AG04449 (cell line): Measurements from ENCODE around the gene VMO1.

Experiments used
- CTCF ChIA-PET: fragments of 350-600 bp; formaldehyde crosslinking; extraction: SDS; loops from one replicate; lab custom pipeline; 2021; ENCODE audit warnings: antibody characterized with exemption; lab: Yijun Ruan, JAX
- POLR2A ChIA-PET: fragments of 400-600, 350-600 bp; formaldehyde crosslinking; extraction: SDS; loops from one replicate; lab custom pipeline; 2020; ENCODE audit warnings: antibody characterized with exemption, inconsistent platforms; lab: Yijun Ruan, JAX
- DNase-seq: peaks from one replicate; pipeline ENCODE4 v3.0.0-alpha.2; 2010; ENCODE audit warnings: low read depth, low spot score
- H3K4me3 ChIP-seq: 2 replicates; pipeline ENCODE4 v1.5.1; 2011; ENCODE audit warnings: low read depth, mild to moderate bottlenecking, control low read depth, low read length
- CTCF ChIP-seq: IDR thresholded peaks from one replicate; pipeline ENCODE4 v1.5.1; 2011; ENCODE audit warnings: mild to moderate bottlenecking, moderate library complexity, low read length, control low read depth, inconsistent platforms; ENCODE audit not compliant: insufficient read depth; ENCODE audit errors: missing control alignments

Gene VMO1

DNA sequence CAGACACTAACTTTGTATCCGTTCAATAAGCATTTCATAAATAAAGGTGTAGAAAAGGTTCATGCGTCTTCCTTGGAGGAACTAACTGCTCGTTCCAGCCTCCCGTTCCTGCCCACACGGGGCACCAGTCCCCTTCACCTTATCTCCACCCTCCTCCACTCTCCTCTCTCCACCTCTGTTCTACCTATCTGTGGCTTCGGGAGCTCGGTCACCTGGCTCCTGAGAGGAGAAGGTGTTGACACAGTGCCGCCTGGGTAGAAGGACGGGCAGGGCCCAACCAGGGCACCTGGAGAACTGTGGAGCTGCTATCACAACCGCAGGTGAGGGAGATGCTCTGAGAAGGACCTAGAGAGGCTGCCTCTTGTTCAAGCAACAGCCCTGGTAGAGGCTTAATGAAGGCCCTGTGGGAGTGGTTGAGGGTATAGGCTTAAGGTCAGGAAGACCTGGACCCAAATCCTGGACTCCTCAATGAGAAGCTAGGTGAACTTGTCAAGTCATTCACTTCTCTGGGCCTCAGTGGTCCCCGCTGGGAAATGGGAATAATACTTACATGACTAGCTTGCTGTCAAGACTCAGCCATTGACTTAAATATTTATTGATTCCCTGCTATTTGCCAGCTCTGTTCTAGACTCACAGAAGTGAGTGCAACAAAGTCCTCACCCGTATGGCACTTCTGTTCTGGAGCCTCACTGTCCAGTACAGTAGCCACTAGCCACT lies 37.4 kb upstream of the VMO1 start:
- POLR2A ChIA-PET, result interaction anchor here (0.9 kb wide), 1 partner anchor 14 kb away, joined by 3 read pairs; no protein-coding TSS in a partner anchor
- CTCF ChIA-PET, result no interaction called here
- no peak for DNase-seq

DNA sequence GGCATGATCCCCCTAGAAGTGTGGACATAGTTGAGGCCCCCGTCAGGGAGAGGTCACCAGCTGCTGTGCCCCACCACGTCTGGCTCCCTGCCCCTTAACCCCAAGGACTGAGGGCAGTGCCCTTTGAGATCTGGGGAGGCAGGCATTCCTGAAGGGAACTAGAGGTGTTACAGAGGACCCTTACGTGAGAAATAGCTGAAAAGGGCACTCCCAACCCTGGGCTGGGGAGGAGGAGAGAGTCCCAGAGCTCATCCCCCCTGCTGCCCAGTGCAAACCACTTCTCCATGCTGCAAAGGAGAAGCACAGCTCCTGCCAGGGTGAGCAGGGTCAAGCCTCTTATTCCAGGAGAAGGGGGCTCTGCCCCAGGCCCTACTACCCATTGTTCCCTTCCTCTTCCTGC lies 36.7 kb upstream of the VMO1 start:
- POLR2A ChIA-PET, result no interaction called here

More for the DNA sequence above, 37.4 kb upstream of the VMO1 start:
- TF ChIP-seq CTCF, result no peak
- H3K4me3 ChIP-seq, result no peak overlapping the region

GRCh38 chr17:4818276-4818675 lies 32.1 kb upstream of the VMO1 start:
- CTCF ChIA-PET, result interaction anchor here (1.8 kb wide), 1 partner anchor 85 kb away, joined by 4 read pairs; the partner anchor contains the start of gene CHRNE
- TF ChIP-seq CTCF, result no peak

More for the DNA sequence above, 36.7 kb upstream of the VMO1 start:
- H3K4me3 ChIP-seq, result no peak overlapping the region
- TF ChIP-seq CTCF, result no peak
- no peak for DNase-seq
- CTCF ChIA-PET, result no interaction called here

GRCh38 chr17:4816826-4817225 lies 30.7 kb upstream of the VMO1 start:
- CTCF ChIA-PET, result interaction anchor here (1.2 kb wide), 1 partner anchor 163 kb away, joined by 3 read pairs; no protein-coding TSS in a partner anchor
- no peak overlapping the region for H3K4me3 ChIP-seq
- no peak for TF ChIP-seq CTCF
- POLR2A ChIA-PET, result no interaction called here
- no peak for DNase-seq

More at GRCh38 chr17:4818276-4818675, 32.1 kb upstream of the VMO1 start:
- DNase-seq, result no peak
- H3K4me3 ChIP-seq, result no peak overlapping the region
- POLR2A ChIA-PET, result interaction anchor here (1.3 kb wide), 1 partner anchor 11 kb away, joined by 3 read pairs; the partner anchor contains the start of gene PLD2

DNA sequence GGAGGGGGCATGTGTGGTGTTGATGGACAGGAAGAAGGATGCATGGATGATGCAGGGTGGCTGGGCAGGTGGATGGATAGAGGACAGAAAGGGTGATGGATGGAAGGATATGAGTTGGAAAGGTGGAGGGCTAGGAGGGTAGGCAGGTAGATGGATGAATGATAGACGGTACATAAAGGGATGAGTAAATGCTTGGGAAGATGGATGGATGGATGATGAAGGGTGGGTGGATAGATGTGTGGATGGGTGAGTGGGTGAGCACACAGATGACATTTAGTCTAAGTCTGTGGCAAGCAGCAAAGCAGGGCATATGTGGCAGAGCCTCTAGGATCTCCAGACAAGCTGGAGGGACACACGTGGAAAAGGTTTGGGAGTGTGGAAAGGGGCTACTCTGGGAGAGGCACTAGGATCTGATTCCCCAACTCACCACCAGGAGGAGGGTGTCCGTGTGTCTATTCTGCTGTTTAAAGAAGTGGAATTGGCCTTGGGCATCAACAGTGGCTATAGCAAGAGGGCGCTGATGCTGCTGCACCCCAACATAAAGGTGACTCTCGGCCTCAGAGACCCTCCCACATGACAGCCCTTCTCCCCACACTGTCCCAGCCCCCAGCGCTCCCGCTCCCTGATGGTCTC lies 29.0 kb upstream of the VMO1 start:
- TF ChIP-seq CTCF, result peak; percentile 20
- H3K4me3 ChIP-seq, result no peak overlapping the region
- POLR2A ChIA-PET, result no interaction called here
- CTCF ChIA-PET, result interaction anchor here (1.5 kb wide), 1 partner anchor 74 kb away, joined by 4 read pairs; no protein-coding TSS in a partner anchor
- no peak for DNase-seq

- ChIA-PET POLR2A (interaction anchor here (0.6 kb wide), 1 partner anchor 135 kb away, joined by 3 read pairs; the partner anchor contains the start of gene PFN1), CTCF (no interaction called here)
Observed at GRCh38 chr17:4812690-4813089, 26.5 kb upstream of the VMO1 start.

More at GRCh38 chr17:4812690-4813089, 26.5 kb upstream of the VMO1 start:
- TF ChIP-seq CTCF, result no peak
- H3K4me3 ChIP-seq, result no peak overlapping the region
- no peak for DNase-seq
